ENCODE data around the gene CSNK1A1. TPM values are rescaled to one million over a fixed set of nuclear protein-coding genes. Genes with fewer than 3 reads are reported as not detected.

The CSNK1A1 gene
- 124 TPM for polyA plus RNA-seq (2012; ENCODE audit: insufficient read length, low read depth)

GRCh38 chr5:149551227-149552037 is at the start of gene CSNK1A1:
Gene CSNK1A1 (minus strand): TSS chr5:149551439. CDS start chr5:149550964, 475 bp downstream.
- TF ChIP-seq FOXP2 (optimal IDR thresholded peaks at IDR 0.05; ENCODE audit: borderline replicate concordance, extremely low read depth, extremely low read length, insufficient read depth) (peak; percentile 85), SIN3A (IDR thresholded peaks at IDR 0.05; ENCODE audit: borderline replicate concordance, insufficient read depth, low read length) (0 out of 2 replicates have a peak, but pooled peaks have one; percentile 45), POLR2AphosphoS5 (IDR thresholded peaks at IDR 0.05; ENCODE audit: low read depth, low read length) (peak; percentile 81), TAF1 (IDR thresholded peaks at IDR 0.05; ENCODE audit: borderline replicate concordance, insufficient read depth, low read length) (peak; percentile 94), REST (IDR thresholded peaks at IDR 0.05; ENCODE audit: insufficient read depth in 1 of 2, low read depth in 2 of 2, low read length in 2 of 2) (peak; percentile 3 to 34; a peak in 1 of 4 replicates)

- TF ChIP-seq FOXP2 (optimal IDR thresholded peaks at IDR 0.05; ENCODE audit: borderline replicate concordance, extremely low read depth, extremely low read length, insufficient read depth) = no peak
- no peak for TF ChIP-seq POLR2AphosphoS5 (IDR thresholded peaks at IDR 0.05; ENCODE audit: low read depth, low read length)
- no peak for TF ChIP-seq TAF1 (IDR thresholded peaks at IDR 0.05; ENCODE audit: borderline replicate concordance, insufficient read depth, low read length)
- TF ChIP-seq SIN3A (IDR thresholded peaks at IDR 0.05; ENCODE audit: borderline replicate concordance, insufficient read depth, low read length) = no peak
- TF ChIP-seq REST (IDR thresholded peaks at IDR 0.05; ENCODE audit: insufficient read depth in 1 of 2, low read depth in 2 of 2, low read length in 2 of 2) = no peak
Measured at GRCh38 chr5:149600932-149601331, 49.7 kb upstream of the CSNK1A1 start.

- TF ChIP-seq REST (IDR thresholded peaks at IDR 0.05; ENCODE audit: insufficient read depth in 1 of 2, low read depth in 2 of 2, low read length in 2 of 2) = no peak
- no peak for TF ChIP-seq FOXP2 (optimal IDR thresholded peaks at IDR 0.05; ENCODE audit: borderline replicate concordance, extremely low read depth, extremely low read length, insufficient read depth)
- TF ChIP-seq TAF1 (IDR thresholded peaks at IDR 0.05; ENCODE audit: borderline replicate concordance, insufficient read depth, low read length) = no peak
- no peak for TF ChIP-seq POLR2AphosphoS5 (IDR thresholded peaks at IDR 0.05; ENCODE audit: low read depth, low read length)
- no peak for TF ChIP-seq SIN3A (IDR thresholded peaks at IDR 0.05; ENCODE audit: borderline replicate concordance, insufficient read depth, low read length)
Measured at GRCh38 chr5:149599375-149599774, 48.1 kb upstream of the CSNK1A1 start.

GRCh38 chr5:149598966-149599365 is 47.7 kb upstream of the CSNK1A1 start:
- no peak for TF ChIP-seq POLR2AphosphoS5 (IDR thresholded peaks at IDR 0.05; ENCODE audit: low read depth, low read length)
- TF ChIP-seq TAF1 (IDR thresholded peaks at IDR 0.05; ENCODE audit: borderline replicate concordance, insufficient read depth, low read length) = no peak
- TF ChIP-seq SIN3A (IDR thresholded peaks at IDR 0.05; ENCODE audit: borderline replicate concordance, insufficient read depth, low read length) = no peak
- no peak for TF ChIP-seq FOXP2 (optimal IDR thresholded peaks at IDR 0.05; ENCODE audit: borderline replicate concordance, extremely low read depth, extremely low read length, insufficient read depth)
- TF ChIP-seq REST (IDR thresholded peaks at IDR 0.05; ENCODE audit: insufficient read depth in 1 of 2, low read depth in 2 of 2, low read length in 2 of 2) = no peak

Measured in PFSK-1 (cell line).